GM21526 (cell line): ENCODE measurements around the gene PLA2G4D.

Experiments
- ATAC-seq: cut with Tn5 transposase; IDR thresholded peaks from one replicate; pipeline ENCODE4 v1.9.1; 2021; ENCODE audit warnings: moderate library complexity; ENCODE audit not compliant: unreplicated experiment, low FRiP score

The PLA2G4D gene

DNA sequence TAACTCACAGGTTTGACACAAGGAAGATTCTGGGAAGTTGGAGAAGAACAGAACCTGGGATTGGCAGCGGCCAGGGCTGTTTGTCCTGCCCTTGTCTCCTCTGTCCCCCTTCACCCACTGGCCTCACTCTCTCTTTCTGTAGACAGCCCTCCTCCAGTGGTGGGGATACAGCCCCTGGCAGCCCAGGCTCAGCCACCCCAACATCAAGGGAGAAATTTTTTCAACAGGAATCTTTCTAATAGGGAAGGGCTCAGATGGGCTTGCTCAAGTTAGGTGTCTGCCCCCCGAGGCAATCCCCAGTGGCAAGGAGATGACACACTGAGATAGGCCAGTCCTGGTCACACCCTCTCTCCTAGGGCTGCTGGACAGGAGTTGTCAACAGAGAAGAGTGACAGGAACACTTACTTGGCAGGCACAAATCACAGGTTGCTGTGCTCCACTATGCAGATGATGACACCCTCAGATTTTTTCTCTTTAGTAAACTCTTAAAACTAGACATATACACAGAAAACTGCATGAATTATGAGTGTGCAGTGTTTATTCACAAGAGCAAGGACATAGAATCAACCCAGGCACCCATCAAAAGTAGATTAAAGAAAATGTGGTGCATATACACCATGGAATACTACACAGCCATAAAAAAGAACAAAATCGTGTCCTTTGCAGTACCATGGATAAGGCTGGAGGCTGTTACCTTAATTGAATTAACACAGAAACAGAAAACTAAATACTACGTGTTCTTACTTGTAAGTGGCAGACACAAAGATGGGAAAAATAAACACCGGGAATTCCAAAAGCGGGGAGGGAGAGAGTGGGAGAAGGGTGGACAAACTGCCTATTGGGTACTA is 36.3 kb downstream of the PLA2G4D start:
- no peak for ATAC-seq

DNA sequence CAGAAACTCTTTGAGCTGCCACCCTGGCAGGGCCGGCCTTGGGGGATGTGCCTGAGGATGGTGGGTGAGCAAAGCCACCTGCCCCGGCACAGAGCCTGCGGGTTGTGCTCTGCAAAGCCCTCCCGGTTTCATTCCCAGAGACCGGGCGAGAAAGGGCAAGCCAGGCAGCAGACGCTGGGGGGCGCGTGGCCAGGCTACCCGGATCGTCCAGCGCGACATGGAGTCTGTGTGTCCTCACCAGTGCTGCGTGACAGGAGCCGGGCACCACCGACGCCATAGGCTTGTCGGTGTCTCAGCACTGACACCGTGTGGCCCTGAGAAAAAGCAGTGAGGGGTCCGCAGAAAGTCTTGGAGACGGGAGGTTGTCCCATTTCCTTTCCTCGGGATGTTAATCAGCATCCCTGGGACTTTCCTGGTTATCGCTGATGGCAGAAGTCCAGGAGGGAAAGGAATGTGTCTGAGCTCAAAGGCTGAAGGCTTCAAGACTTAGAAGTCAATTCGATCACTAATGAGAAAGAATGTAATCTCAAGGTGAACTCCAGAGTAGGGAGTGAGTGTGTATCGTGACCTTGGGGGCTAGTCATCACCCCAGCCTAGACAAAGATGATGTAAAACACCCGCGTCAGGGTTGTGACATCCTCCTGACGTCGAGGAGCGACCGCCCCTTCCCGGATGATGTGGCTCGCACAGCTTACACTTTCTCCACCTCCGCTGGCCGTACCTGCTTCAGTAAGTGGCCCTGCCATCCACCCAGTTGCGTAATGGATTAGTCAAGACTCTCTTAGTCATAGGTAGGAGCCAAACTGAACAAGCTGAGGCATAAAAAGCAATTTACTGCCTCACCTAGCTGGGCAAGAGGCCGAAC is 37.2 kb downstream of the PLA2G4D start:
- no peak for ATAC-seq

DNA sequence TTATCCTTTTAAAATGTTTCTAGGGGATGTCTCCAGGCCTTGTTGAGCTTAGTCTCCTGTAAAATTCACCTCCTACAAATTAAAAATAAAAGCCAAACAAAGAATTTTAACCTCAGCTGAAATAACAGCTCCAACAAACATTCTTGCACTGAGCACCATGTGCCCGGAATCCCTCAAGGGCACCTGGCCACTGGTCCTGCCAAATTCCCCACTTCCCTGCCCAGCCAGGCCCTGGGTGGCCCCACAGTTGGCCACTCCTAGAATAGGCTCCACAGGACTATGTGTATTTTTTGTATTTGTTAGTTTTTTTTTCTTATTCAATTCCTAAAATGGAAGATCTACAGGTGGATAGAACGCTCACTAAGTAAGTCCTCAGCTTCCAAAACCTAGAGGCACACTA is 40.4 kb downstream of the PLA2G4D start:
- ATAC-seq, result no peak

DNA sequence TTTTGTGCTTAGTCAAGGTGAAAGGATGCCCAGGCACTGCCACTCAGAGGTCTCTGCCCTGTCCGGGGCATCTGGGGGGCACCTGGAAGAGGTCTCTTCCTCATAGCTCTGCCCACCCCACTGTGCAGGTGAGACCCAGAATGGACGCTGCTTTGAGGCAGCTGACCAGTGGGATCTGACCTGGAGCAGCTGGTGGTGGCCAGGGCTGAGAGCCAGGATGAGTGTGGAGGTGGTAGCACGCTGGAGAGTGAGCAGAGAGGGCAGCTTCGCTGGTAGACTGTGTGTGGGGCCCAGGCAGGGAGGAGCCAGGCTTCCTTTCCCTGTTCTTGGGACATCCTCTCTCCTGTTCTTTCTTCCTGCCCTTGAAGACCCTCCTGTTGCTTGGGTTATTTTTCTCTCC is 41.4 kb downstream of the PLA2G4D start:
- ATAC-seq, result no peak

DNA sequence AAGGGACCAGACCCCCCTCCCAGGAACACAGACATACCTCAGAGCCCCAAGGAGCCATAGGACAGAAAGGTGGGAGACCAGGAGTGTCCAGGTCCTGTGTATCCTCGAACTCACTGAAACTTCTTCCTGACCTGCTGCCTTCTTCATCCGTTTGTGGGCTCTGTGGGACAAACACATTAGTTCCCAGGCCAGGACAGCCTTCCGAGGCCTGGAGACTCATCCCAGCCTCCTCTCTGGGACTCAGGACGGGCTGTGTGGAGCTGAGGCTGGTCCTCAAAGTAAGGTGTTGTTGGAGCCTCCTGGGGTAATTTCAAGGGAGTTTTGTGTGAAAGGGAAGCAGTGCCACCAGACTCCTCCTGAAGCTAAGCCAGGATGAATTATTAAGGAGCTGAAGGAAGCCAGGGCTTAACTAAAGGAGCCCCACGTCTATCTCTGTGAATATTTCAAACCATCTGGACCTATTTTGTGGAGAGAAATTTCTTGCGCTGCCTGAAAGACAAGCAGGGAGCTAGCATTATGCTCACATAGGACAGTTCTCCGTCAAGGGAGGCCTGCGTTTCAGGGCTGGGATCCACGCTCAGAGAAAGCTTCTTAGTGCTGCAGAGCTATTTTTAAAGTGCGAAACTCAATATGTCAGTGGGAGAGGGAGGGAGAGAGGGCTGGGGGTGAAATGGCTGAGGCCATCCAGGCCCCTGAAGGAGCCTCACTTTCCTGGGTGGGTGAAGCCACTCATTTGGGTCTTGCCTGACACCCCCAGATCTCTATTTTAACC is 43.7 kb downstream of the PLA2G4D start:
- ATAC-seq, result no peak

DNA sequence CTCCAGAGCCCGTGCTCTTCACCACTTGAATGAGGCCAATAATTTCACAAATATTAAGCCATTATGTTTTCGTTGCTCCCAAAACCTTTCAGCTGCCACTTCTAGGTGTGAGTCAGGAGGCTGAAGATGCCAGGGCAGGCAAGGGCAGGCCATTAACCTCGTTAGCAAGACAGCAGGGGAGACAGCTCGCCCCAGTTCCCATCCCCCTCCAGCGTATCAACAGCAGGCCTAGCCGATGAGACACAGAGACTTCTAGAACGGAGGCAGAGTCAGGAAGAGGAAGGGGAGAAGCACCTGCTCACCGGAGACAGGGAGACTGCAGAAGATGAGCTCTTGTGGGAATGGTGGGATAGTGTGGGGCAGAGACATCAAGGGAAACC is 45.6 kb downstream of the PLA2G4D start:
- ATAC-seq, result no peak

DNA sequence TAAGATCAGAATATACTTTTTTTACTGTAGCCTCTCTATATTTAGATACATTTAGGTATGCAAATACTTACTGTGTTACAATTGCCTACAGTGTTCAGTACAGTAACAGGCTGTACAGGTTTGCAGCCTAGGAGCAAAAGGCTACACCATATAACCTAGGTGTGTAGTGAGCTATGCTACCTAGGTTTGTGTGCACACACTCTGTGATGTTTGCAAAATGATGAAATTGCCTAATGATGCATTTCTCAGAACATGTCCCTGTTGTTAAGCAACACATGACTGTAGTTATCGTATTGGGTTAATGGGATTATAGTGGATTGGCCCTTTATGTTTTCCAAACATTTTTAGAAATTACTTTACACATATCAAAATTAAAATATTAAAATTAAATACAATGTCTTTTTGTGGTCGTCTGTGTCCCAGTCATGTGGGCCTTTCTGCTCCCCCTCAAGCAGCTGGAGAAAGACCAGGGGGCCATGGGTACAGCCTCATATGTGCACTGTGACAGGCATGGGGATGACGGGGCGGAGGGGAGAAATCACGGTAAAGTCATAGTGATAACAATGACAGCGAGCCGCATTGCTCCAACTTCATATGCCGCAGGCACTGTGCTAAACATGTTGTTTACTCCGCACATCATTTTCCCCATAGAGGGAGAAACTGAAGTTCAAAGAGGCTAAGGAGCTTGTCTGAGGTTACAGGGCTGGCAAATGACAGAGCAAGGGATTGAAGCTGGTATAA is 46.1 kb downstream of the PLA2G4D start:
- no peak for ATAC-seq

DNA sequence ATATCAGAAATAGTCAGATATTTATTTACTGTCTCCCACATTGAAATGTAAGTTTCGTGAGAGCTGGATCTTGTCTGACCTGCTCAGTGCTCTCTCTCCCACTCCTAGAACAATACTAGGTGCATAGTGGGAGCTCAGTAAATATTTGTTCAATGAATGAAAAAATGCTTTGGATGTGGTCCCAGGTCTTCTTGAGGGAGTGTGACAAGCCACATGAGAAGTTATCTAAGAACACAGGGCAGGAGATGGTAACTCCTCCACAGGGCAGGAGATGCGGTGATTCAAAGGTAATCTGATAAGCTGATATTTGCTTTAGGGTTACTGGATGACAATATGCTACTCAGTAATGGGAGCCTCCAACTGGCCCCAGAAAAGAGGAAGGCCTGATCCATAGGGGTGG is 47.8 kb downstream of the PLA2G4D start:
- no peak for ATAC-seq

DNA sequence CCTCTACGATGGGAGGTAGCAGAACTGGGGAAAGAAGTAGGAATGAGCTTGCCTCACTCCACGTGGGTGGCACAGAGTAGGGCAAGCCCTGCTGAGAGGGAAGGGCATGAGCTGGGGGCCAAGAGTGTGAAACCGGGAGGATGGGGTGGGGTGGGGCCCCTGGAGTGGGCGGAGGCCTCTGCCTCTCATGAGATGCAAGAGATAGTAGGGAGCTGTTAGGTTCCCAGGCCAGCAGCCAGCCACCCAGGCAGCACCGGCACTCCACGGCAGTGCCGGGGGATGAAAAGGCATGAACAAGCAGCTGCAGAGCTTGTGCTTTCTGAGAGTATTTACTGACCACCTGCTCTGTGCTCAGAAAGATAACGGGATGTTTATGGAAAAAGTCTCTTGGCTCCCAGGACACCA is 49.1 kb downstream of the PLA2G4D start:
- ATAC-seq, result no peak

DNA sequence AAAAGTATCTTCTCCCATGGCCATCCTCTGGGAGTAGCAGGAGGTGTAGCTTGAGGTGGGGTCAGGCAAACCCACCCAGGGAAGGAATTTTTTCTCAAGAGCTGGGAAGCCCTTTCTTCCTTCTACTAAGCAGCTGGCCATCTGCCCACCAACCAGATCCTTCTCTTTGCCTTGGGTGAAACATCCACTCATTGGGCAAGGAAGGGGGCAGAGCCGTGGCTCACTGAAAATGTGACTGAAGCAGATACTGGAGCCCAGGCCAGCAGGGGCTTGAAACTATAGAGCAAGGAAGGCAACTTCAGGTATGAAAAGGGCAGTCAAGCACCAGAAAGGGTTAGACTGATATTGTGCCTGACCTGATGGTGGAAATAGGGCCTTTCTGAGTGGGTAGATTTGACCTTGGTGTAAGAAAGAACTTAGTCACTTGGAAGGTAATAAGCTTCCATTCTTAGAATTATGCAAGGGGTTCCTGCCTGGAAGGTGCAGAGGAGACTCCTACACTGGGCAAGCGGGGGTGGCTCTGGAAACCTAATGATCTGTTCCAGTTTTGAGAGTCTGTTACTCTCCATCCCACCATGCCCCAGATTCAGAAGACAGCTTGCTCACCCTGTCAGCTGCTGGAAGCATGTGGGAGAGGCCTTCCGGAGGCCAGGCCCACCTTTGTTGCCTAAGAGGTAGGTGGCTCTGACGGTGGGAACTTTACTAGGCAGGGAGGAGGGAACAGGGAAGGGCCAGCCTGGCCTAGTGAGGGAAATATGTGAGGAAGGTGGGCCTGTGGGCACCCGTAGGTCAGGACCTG is 51.6 kb downstream of the PLA2G4D start:
- ATAC-seq, result no peak

DNA sequence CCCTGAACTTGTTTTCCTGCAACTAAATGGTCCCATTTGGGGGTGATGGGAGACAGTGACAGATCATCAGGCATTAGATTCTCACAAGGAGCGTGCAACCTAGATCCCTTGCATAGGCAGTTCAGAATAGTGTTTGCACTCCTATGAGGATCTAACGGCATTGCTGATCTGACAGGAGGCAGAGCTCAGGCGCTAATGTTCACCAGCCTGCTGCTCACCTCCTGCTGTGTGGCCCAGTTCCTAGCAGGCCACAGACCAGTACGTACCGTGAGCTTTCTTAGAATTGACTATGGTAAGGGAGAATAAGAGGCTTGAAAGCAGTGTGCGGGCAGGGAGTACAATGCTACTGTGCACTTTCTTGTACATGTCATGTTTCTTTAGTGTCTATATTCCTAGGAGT is 56.0 kb downstream of the PLA2G4D start:
- no peak for ATAC-seq

DNA sequence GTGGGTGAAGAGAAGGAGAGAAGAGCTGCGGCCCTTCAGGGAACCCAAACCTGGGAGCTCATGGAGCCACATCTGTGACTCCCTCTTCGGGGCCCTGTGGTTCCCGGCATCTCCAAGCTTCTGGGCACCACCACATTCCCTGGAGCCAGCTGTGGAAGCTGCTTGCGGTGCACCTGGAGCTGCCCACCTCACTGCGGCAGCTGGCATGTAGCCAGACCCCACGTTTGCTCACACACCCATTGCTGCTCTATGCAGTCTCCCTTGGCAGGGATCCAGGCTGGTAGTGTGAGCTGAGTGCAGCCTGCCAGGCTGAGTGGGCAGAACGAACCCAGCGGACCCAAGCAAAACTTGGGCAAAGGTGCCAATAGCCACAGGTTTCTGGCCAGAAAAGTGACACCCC is 56.7 kb downstream of the PLA2G4D start:
- ATAC-seq, result no peak

DNA sequence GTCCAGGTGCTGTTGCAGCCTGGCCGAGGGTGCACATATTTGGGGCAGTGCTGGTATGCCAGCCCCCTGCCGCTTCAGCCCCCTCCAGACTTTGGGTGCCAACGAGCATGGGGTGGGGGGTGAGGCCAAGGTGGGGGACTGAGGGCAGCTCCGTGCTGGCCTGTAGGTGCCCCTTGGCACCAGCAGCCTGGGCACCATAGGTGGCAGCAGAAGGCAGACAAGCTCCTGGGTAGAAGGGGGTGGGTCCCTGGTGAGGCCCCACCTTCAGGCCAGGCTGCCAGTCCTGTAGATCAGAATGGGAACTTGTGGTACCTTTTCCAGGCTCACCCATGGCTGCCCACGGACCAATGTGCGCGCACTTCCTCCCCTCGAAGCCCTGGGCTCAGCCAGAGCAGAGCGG is 57.4 kb downstream of the PLA2G4D start:
- ATAC-seq, result no peak

DNA sequence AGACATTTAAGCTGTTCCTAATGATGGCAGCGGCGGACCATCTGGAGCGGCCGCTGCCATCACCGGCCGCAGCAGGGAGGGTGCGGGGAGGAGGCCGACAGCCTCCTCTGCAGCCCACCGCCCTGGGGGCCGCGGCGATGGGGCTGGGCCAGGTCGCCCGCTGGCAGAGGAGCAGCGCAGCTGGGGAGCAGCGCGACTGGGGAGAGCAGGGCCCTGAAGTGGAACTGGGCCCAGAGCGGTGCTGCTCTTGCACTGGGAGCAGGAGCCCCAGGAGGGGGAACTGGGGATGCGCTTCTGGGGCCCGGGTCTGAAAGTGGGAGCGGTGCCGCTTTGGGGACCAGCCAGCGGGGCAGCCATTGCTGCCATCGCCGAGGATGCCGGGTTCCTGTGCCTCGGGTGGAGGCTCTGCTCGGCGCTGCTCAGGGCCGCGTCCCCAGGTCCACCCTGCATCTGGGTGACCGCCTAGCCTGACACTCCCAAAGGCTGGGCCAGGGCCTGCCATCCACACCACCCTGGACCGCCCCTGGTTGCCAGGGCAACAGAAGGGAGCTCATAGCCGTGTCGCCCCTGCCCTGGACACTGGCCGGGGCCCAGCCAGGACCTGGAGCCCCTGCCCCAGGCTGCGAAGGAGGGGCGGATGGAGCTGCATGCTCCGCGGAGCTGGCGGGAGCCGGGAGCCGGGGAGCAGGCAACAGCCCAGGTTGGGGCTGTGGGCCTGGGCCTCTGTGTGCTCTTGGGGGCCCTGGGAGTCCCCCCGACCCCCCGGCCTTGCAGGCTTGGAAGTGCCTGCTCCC is 58.1 kb downstream of the PLA2G4D start:
- no peak for ATAC-seq

DNA sequence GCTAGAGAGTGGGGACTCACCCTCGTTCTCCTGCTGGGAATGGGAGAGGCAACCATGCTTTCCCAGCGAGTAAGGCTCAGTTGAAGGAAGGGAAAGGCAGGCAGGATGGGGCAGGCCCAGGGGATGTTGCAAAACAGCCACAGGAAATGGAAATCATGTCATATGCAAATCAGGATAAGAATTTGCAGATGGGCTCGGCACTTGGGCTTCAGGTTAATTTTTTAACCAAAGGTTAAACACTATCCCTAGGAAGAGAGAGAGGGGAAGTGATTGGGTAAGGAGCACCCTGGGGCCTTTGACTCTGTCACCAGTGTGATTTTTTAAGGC is 59.0 kb downstream of the PLA2G4D start:
- ATAC-seq, result no peak

DNA sequence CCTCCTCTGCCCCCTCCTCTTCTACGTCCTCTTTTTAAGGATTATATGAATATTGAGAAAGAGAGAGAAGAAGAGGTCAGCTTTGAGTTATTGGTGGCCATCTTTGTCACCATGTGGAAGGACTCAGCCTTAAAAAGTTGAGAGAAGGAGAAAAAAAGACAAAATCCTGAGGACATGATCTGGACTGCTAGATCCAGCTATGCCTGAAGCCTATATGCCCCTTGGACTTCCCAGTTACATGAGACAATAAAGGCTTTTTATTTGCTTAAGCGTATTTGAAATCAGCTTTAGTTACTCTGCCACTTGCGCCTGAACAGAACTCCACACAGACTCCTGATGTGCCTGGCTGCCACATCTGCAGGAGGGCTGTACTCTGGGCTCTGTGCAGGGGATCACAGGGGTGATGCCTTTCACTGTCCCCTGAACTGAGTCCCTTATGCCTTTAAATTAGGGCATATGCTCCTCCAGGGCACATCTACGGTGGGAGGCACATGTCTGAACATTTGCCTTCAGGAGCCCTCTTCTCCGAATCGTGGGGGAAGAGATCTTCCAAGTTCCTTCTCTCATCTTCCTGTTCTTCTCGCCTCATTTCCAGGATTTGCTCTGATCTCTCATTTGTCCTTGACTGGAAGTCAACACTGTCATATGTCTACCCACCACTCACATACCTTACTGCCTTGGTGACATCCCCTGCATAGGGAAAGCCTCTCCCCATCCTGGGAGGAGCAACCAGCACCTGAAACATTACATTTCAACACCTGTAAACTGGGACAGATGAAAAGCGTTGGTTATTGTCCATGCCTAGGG is 59.5 kb downstream of the PLA2G4D start:
- ATAC-seq, result no peak

DNA sequence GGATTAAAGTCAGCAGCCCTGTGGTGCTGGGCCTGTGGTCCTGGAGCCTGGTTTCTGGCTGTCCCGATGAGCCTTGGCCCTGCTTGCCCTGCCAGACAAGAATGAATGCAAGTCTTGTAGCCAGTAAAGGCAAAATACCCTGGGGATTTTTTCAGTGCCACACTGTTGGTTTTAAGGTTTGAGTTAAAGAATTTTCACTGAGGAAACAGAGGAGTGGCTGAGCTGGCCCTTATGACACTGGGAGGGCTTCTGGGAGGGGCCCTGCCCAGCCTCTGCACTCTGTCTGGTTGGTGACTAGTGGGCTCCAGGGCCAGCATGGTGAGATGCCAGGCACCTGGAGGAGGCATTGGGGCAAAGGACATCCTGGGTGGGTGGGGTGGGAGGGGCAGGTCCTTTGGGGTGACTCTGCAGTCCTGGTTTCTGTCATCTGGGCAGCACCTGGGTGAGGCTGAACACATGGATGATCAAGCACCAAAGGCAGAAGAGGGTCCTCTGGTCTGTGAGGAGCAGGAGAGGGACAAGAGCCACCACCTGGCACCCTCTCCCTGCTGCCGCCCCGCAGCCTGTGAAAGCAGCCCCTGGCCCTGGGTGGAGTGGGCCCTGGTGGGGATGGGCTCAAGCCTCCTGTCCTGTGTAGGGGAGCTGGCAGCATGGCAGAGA is 61.0 kb downstream of the PLA2G4D start:
- ATAC-seq, result no peak
